Measurements from ENCODE around the gene KCTD11. TPM values are rescaled to one million over a fixed set of nuclear protein-coding genes. Genes with fewer than 3 reads are reported as not detected.
"Not testable (repeated sequence)": the region's sequence is repeated elsewhere in the genome, so short reads cannot be mapped to it uniquely, and the experiment has no call there.

The KCTD11 gene
- total and polyA plus RNA-seq, 3 donors from 2014 or later = 4.8 to 6.8 (median 5.0) TPM

DNA sequence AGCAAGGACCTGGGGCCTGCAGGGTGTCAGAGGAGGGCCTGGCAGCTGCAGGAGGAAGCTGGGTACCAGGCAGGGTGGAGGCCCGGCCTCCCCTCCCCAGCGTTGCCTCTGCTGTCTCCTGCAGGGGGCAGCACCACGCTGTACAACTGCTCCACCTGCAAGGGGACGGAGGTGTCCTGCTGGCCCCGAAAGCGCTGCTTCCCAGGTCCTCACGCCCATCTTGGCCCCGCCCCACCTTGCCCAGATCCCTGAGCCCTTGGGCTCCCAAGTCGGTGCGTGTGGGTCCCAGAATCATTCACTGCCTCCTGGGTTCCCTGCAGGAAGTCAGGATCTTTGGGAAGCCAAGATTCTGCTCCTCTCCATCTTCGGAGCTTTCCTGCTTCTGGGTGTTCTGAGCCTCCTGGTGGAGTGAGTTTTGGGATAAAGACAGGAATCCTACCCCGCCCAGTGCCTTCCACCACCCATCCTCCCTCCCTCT, 4.1 kb downstream of the KCTD11 start:
- WGBS, 2 donors = 29% methylated on average over 12 of the region's 12 CpGs; no CpG with 5 or more reads in 1 of the 2 donors
- H3K27me3 ChIP-seq = no peaks in the 10 kb centered on the region
- H3K36me3 ChIP-seq (ENCODE audit: low read depth, missing control alignments) = no peaks in the 10 kb centered on the region
- TF ChIP-seq POLR2A (IDR thresholded peaks at IDR 0.05) = no peak
- TF ChIP-seq, protein P1, sequence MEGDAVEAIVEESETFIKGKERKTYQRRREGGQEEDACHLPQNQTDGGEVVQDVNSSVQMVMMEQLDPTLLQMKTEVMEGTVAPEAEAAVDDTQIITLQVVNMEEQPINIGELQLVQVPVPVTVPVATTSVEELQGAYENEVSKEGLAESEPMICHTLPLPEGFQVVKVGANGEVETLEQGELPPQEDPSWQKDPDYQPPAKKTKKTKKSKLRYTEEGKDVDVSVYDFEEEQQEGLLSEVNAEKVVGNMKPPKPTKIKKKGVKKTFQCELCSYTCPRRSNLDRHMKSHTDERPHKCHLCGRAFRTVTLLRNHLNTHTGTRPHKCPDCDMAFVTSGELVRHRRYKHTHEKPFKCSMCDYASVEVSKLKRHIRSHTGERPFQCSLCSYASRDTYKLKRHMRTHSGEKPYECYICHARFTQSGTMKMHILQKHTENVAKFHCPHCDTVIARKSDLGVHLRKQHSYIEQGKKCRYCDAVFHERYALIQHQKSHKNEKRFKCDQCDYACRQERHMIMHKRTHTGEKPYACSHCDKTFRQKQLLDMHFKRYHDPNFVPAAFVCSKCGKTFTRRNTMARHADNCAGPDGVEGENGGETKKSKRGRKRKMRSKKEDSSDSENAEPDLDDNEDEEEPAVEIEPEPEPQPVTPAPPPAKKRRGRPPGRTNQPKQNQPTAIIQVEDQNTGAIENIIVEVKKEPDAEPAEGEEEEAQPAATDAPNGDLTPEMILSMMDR (IDR thresholded peaks at IDR 0.05) = peak; percentile 71 to 76 (median 75)
- no peaks in the 10 kb centered on the region for H3K9me3 ChIP-seq
- H3K4me1 ChIP-seq = peaks cover 14% of the 10 kb centered on the region
- H3K27ac ChIP-seq = no peak overlapping the region
- no peak overlapping the region for H3K4me3 ChIP-seq
- DNase-seq = peak; percentile 77
- intact Hi-C loops (cut with DNase I; ENCODE audit: low total_unique reads) = loop anchor here (10.0 kb wide), 1 partner anchor 209 kb away; the partner anchor contains the start of gene SENP3

DNA sequence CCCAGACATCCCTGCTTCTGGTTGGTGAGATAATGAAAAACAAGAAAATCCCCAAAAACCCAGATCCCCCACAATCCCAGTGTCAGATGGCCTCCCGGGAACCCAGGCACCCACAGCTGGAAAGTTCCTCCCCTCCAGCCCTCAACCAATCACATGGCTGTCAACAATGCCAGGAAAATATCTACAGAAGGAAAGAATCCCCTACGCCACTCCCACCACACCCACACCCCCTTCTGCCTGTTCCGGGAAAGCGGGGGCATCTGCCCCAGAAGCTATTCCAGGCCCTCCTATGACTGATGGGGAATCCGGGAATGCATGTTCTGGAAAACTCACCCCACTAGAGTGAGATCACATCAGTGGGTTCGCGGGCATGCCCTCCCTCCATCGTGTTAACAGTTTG, 4.8 kb downstream of the KCTD11 start:
- no peak for DNase-seq
- no peak for TF ChIP-seq POLR2A (IDR thresholded peaks at IDR 0.05)
- TF ChIP-seq, protein P1 (IDR thresholded peaks at IDR 0.05) = no peak
- Histone ChIP-seq H3K27ac (no peak overlapping the region), H3K9me3 (no peaks in the 10 kb centered on the region), H3K27me3 (no peaks in the 10 kb centered on the region), H3K36me3 (ENCODE audit: low read depth, missing control alignments) (no peaks in the 10 kb centered on the region), H3K4me1 (peaks cover 14% of the 10 kb centered on the region), H3K4me3 (no peak overlapping the region)
- intact Hi-C loops (cut with DNase I; ENCODE audit: low total_unique reads) = loop anchor here (10.0 kb wide), 1 partner anchor 208 kb away; the partner anchor contains the start of gene SENP3
- WGBS, 2 donors = 80 to 91% methylated on average over 7 to 8 of the region's 8 CpGs

DNA sequence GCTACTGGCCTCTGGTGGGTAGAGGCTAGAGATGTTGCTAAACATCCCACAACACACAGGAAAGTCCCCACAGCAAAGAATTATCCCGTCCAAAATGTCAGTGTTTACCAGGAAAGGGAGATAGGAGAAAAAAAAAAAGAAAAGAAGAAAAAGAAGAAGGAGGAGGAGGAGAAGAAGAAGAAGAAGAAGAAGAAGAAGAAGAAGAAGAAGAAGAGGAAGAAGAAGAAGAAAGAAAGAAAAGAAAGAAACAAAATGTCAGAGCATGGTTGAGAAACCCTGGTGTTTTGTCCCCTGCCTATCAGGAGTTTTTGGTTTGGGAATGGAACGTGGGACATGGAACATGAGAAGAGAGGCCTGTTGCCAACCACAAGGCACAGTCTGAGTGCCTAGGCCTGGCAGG, 5.4 kb downstream of the KCTD11 start:
- Histone ChIP-seq H3K27me3 (no peaks in the 10 kb centered on the region), H3K9me3 (no peaks in the 10 kb centered on the region), H3K36me3 (ENCODE audit: low read depth, missing control alignments) (no peaks in the 10 kb centered on the region), H3K4me1 (peaks cover 13% of the 10 kb centered on the region), H3K4me3 (no peak overlapping the region), H3K27ac (no peak overlapping the region)
- WGBS, 2 donors = 82 to 86% methylated on average over 2 of the region's 2 CpGs
- TF ChIP-seq, protein P1 (IDR thresholded peaks at IDR 0.05) = no peak
- TF ChIP-seq POLR2A (IDR thresholded peaks at IDR 0.05) = no peak
- no peak for DNase-seq
- intact Hi-C loops (cut with DNase I; ENCODE audit: low total_unique reads) = loop anchor here (10.0 kb wide), 1 partner anchor 207 kb away; the partner anchor contains the start of gene SENP3

GRCh38 chr17:7361906-7362305, 9.9 kb downstream of the KCTD11 start:
- Histone ChIP-seq H3K27me3 (no peaks in the 10 kb centered on the region), H3K36me3 (ENCODE audit: low read depth, missing control alignments) (no peaks in the 10 kb centered on the region), H3K27ac (no peak overlapping the region), H3K9me3 (no peaks in the 10 kb centered on the region), H3K4me3 (no peak overlapping the region), H3K4me1 (no peaks in the 10 kb centered on the region)
- no peak for DNase-seq
- 82 to 92% methylated on average over 3 of the region's 3 CpGs for WGBS, 2 donors
- no peak for TF ChIP-seq POLR2A (IDR thresholded peaks at IDR 0.05)
- TF ChIP-seq, protein P1 (IDR thresholded peaks at IDR 0.05) = no peak
- intact Hi-C loops (cut with DNase I; ENCODE audit: low total_unique reads) = no loop called here

DNA sequence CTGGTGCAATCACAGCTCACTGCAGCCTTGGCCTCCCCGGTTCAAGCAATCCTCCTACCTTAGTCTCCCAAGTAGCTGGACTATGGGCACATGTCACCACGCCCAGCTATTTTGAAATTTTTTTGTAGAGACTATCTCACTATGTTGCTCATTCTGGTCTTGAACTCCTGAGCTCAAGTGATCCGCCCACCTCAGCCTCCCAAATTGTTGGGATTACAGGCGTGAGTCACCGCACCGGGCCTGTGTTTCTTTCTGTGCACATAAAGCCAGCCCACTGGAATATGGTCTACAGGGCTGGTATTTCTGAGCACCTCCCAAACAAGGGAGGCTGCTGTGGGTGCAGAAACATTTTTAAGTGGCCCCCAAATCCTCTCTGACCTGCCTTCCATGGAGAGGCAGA, 11.3 kb downstream of the KCTD11 start:
- H3K27me3 ChIP-seq = no peaks in the 10 kb centered on the region
- TF ChIP-seq, protein P1 (IDR thresholded peaks at IDR 0.05) = no peak
- TF ChIP-seq POLR2A (IDR thresholded peaks at IDR 0.05) = no peak
- no peak overlapping the region for H3K27ac ChIP-seq
- WGBS, 2 donors = 89 to 94% methylated on average over 6 of the region's 6 CpGs
- intact Hi-C loops (cut with DNase I; ENCODE audit: low total_unique reads) = no loop called here
- H3K36me3 ChIP-seq (ENCODE audit: low read depth, missing control alignments) = no peaks in the 10 kb centered on the region
- H3K4me3 ChIP-seq = no peak overlapping the region
- DNase-seq = no peak
- H3K9me3 ChIP-seq = no peaks in the 10 kb centered on the region
- no peaks in the 10 kb centered on the region for H3K4me1 ChIP-seq

DNA sequence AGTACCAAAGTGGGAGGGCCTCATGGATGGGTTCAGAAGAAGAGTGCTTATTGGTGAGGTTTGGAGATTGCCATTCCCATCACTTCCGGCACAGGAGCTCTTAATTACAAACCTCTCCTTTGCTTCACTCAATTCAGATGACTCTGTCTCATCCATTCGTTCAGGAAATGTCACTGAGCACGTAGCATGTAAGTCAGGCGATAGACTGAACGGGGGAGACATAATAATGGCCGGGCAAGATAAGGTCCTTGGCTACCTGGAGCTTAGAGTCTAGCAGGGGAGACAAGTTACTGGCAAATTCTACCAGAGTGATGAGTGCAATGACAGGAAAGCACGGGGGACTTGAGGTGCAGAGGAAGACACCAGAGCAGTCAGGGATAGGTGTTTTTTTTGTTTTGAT, 14.0 kb downstream of the KCTD11 start:
- DNase-seq; H3K27me3 ChIP-seq; intact Hi-C loops (cut with DNase I; ENCODE audit: low total_unique reads); H3K4me3 ChIP-seq; H3K4me1 ChIP-seq; H3K27ac ChIP-seq; H3K9me3 ChIP-seq; H3K36me3 ChIP-seq (ENCODE audit: low read depth, missing control alignments): not testable (repeated sequence)
- WGBS, 2 donors = 85 to 87% methylated on average over 6 of the region's 7 CpGs

Measured in testis (tissue), 3 donors.